NCI-H2029 treated with DMSO at 0.1 percent for 48 hours (cell line): ENCODE data around the gene AP2M1.
"Not testable (repeated sequence)": the region's sequence is repeated elsewhere in the genome, so short reads cannot be mapped to it uniquely, and the experiment has no call there.

Experiments used
- DNase-seq: peaks from one replicate; lab custom pipeline; 2025; lab: John Stamatoyannopoulos, UW

Gene AP2M1

DNA sequence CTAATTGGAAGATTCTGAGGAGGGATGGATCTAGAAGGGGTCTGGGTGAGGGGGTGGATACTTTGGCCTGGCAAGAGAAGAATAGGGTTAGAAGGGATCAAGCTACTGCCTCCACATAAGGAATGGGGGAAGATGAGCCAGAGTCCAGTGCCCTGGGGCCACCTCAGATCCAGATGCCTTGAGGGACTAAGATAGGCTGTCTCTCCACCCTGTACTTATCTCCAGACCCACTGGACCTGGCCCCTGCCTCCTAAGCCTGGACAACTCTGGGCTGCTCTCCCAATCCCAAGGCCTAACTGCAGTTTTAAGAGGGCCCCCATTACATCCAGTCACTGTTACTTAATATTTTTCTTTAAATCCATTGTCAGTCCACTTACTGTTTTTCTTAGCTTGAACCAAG is 17.4 kb upstream of the AP2M1 start:
- DNase-seq = no peak

DNA sequence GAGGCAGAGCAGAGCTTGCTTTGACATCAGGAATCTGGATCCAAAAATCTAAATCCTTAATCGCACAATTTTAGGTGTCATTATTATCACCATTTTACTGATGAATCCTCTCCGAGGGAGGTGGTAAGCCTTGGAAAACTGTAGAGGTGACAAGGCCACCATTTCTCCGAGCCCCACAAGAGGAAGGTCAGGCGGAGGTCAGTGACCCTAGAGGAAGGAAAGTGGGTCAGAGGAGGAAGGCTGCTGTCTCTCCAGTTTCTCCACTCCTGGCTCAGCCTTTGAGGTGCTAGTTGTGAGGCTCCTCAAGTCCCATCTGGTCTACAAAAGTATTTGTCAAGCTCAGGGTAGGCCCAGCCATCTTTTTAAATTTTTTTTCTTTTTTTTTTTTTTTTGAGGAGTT is 16.3 kb upstream of the AP2M1 start:
- no peak for DNase-seq

DNA sequence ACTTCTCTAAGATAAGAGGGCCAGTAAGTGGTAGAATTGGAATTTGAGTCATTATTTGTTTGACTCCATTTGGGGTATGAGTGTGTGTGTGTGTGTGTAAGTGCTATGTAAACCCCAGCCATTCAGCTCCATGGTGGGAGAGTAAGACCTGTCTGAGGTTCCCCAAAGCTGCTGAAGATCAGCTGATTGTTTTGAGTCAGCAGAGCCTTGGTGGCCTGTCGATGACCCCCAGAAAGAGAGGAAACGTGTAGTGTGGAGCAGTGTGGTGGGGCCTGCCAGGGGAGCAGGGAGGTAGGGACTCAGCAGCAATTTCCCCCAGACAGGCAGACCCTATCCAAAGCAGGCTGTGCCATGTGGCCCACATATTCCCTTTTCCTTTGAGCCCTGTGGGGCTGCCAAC is 14.2 kb upstream of the AP2M1 start:
- DNase-seq = no peak

DNA sequence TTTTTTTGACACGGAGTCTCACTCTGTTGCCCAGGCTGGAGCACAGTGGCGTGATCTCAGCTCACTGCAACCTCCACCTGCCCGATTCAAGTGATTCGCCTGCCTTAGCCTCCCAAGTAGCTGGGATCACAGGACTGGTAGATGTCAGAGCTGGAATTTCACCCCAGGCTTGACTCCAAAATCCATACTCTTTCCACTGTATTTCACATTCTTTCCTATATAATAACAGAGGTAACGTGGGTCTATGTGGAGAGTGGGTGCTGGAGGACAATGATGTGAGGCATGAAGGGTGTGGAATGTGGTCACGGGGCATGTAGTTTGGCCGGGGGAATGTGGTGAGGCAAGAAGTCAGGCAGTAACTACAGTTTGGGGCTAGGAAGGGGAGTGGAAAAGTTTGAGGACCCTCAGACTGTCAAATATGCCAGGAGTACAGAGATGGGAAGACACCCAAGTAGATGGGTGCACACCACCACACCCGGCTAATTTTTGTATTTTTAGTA is 12.0 kb upstream of the AP2M1 start:
- DNase-seq = not testable (repeated sequence)

DNA sequence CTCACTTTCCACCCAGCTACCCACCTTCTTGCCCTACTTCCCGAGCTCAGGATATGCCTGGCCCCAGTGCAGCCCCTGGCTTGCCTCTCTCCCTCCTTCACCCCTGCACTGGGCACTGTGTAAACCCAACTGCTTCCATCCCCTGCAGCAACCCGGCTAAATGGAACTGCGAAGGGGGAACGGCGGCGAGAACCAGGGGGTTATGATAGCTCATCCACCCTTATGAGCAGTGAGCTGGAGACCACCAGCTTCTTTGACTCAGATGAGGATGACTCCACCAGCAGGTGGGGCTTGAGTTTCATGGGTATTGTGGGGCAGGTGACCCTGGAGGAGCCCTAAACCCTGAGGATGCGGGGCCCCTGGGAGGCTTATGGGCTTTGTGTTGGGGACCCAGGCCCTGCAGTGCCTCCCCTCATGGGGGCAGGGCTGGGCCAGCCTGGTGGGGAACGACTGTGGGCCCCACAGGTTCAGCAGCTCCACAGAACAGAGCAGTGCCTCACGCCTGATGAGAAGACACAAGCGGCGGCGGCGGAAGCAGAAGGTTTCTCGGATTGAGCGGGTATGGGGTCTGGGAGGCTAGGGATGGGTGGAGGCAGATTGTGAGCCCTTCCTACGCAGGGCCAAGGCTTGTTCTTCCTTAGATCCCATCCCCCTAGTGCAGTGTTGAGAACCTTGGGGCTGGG is 9.9 kb upstream of the AP2M1 start:
- DNase-seq = no peak

DNA sequence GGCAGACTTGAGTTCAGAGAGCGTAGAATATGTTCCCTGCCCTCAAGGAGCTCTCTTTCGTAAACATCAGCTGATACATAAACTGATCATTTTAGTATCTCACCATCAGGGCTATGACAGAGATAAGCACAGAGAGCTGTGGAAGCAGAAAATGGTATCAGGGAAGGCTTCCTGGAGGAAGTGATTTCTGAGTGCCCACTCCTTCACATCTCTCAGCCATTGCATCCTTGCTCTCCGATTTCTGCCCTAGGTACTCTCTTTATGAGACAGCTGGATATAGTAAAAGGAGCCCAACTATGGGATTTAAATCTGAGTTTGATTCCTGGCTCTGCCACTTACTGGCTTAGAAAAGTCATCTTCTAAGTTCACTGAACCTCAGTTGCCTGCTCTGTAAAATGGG is 9.1 kb upstream of the AP2M1 start:
- no peak for DNase-seq

DNA sequence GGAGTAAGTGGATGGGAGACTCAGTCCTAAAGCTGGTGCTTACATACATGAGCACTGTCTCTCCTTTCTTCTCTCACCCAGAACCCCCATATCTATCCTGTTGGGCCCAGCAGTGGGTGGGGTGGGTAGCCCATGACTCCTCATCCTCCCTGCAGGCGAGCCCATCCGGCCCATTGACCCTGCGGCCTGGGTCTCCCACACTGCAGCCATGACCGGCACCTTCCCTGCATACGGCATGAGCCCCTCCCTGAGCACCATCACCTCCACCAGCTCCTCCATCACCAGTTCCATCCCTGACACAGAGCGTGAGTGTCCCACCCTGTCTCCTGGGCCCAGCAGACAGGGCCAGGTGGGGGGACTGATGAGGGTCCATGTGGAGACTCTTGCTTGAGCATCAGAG is 8.0 kb upstream of the AP2M1 start:
- DNase-seq = no peak

DNA sequence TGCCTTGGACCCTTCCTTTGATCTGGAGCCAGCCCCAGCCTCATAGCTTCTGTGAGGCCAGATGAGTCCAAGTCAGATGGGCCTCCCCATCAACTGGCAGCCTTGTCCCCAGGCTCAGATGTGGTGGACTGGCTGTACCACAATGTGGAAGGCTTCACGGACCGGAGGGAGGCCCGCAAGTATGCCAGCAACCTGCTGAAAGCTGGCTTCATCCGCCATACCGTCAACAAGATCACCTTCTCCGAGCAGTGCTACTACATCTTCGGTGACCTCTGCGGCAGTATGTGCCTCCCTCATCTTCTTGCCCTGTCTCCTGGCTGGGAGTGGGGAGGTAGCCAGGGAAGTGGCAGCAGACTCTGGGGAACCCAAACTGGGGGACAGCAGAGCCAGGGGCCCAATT is 6.9 kb upstream of the AP2M1 start:
- no peak for DNase-seq

DNA sequence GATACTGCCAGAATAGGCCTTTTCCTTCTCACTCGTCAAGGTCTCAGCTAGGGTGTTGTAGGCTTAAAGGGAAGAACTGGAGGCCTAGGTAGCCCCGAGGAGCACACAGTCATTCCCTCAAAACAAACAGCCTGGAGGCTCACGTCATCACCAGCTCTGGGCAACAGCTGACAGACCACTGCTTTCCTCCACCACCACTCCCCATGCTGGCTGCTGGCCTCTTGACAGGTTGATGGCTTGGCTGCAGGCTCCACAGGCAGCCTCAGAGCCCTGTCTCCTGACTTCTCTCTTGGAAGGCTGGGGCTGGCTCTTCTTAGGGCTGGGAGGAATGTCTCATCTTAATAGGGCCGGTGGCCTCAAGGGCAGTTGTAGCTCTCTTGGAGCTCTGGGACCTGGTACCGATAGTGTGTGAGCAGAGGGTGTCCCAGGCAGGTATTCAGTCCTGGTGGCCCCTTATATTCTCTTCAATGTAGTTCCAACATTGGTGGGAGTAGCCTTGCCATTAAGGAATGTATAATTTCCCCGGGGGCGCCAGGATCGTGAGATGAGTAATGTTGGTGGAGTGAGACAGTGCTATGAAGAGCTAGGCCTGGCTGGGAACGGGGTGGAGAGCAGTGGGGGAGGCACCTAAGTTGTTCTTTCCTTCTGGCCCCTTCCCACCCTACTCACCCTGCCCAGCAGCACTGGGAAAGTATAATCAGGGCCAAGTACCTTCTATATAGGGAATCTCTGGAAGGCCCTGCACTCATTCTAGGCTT is 6.1 kb upstream of the AP2M1 start:
- DNase-seq = no peak

DNA sequence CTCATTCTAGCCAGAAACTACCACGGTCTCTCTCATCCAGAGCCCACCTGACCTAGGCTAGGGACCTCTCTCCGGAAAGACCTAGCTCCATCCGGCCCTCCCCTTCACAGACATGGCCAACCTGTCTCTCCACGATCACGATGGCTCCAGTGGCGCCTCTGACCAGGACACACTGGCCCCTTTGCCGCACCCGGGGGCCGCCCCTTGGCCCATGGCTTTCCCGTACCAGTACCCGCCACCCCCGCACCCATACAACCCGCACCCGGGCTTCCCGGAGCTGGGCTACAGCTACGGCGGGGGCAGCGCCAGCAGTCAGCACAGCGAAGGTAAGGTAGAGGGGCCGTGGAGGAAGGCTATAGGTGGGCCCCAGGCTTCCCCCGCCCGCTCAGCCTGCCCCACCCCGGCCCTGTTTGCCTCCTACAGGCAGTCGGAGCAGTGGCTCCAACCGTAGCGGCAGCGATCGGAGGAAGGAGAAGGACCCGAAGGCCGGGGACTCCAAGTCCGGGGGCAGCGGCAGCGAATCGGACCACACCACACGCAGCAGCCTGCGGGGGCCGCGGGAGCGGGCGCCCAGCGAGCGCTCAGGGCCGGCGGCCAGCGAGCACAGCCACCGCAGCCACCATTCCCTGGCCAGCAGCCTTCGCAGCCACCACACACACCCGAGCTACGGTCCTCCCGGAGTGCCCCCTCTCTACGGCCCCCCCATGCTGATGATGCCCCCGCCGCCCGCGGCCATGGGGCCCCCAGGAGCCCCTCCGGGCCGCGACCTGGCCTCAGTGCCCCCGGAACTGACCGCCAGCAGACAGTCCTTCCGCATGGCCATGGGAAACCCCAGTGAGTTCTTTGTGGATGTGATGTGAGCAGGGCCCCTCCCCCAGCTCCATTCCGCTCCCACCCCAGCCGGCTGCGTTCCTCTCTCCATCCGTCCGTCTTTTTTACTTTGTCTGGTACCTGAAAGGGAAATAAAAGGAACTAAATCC is 4.5 kb upstream of the AP2M1 start:
- DNase-seq = no peak

DNA sequence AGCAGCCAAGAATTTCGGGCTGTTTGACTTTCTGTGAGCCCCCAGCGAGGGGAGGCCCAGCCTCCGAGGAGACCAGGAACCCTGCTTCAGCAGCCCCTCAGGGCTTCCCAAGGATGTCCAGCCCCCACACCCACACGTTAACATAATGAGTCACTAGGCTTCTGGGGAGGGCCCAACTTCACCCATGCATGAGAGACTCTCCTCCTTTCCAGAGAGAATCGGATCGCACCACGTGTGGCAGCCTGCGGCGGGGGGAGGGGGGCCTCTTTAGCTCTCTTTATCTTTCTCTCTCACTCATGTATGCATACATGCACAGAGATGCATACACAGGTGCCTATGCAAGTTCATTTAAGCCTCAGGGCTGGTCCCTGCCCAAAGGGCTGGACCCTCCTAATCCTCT is 3.1 kb upstream of the AP2M1 start:
- DNase-seq = no peak

DNA sequence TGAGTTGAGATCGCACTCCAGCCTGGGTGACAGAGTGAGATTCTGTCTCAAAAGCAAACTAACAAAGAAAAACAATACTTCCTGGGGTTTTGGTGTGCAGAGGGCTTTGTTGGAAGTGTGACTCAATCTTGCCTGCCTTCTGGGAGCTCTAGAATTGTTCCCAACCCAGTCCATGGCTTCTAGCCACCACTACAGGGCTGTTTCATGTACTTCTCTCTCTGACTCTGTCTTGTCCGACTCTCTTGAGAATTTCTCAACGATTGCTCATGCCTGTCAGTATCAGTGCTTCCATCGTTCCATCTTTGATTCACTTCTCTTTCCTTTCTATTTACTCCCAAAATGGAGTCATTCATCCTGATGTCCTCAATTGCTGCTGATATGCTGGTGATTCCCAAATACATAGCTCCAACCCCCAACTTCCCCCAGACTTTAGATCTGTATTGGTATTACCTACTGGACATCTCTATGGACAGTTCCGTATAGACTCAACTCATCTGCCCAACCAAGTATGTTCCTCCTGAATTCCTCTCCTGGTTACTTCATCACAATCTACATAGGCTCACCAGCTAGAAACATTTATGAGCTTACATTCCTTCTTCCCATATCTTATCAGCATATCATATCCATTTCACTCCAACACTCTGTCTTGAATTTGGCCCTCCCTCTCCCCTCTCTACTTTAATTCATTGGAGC is 1.8 kb upstream of the AP2M1 start:
- no peak for DNase-seq

DNA sequence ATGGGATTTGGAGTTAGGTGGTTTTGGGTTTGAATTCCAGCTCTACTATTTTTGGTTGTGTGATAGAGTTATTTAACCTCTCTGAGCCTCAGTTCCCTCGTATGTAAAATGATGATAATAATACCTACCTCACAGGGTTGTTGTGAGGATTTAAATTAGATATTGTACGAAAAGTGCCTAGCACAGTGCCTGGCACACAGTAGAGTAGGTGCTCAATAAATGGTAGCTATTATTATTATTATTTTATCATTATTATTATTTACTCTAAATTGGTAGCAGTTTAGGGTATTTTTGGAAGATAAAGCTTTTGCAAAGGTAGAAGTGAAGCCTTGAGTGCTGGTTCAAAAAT is 1.3 kb upstream of the AP2M1 start:
- DNase-seq = no peak

DNA sequence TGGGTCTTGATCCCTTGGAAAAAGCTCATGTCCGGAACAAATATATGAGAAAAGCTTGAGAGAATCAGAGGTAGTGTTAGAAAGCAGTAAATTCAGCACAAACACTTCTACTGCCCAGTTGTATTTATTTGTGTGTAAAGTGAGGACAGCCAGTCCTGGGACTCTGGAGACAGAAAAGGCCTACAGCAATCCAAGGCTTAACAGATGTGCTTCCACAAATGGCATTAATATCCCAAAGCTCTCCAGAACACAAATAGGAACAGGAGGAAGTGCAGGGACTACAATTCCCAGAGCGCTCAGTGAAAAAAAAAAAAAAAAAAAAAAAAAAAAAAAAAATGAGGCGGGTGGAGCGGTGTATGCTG is 390 bp upstream of the AP2M1 start:
- DNase-seq = no peak

DNA sequence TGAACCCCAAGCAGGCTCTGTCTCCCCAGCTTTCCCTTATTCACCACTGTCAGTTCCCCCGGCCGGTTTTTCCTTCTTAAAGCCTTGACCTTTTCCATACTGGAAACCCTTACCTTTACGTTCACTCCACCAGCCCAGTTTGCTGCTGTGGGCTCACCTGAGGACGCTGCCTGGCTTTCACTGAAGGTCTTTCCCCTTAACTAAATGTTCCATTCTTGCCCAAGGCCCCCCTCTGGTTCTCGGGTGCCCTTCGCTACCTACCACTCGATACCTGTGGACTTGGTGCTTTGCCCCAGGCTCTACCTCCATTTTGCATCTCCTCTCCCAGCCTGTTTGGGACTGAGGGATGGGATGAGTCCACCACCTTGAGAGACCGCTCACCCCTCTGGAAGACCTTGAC is 851 bp downstream of the AP2M1 start:
- DNase-seq = no peak

DNA sequence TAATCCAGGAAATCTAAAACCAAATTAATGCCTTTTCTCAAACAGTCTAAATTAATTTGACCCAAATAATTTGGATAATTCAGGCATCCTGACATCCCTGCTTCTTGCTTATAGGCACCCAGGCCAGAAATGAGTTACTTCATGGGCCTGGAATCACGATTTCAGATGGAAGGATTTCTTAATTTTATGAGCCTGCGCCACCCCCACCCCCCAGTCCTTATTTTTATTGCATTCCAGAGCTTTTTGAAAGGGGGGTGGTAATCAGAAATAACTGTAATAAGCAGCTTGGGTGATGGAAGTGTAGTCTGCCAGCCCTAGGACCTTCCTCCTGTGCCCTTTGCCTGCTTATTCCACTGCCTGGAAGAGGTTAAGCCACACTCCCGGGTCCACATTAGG is 1.3 kb downstream of the AP2M1 start:
- no peak for DNase-seq

DNA sequence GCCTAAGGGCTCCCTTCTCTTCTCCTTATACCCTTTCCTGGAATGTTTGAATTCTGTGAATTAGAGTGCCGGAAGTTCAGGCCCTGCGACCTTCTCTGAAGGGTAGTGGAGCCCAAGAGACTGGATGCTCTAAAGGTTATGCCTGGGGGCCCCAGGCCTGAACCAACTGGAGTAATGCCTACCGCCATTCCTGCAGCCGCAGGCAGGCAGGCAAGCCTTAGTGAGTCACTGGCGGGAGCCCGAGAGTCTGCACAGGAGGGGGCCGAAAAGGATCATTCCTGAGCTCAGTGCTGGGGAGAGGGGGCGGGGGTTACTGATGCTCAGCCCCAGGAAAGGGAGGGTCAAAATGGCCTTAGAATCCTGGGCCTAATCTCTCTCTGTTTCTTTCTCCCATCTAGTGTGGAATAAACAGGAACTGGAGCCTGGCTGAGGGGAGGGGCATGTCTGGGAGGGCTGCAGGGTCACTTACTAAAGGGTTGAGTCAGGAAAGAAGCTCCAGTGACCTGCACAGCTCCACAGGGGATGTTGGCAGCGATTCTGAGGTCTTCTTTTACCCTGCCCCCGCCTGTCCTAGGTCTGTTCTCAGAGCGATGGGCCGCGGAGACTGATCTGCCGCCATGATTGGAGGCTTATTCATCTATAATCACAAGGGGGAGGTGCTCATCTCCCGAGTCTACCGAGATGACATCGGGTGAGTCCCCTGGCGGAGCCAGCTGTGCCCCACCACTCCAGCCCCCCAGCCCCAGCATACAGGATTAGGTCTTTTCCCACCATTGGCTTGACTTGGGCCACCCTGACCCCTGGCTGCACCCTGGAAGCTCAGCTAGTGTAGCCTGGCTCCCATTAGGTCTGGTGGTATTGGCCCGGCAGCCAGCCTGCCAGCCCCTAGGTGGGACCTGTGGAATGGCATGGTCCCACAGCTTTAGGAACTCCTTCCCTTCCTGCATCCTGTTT is 2.0 kb downstream of the AP2M1 start:
- no peak for DNase-seq

DNA sequence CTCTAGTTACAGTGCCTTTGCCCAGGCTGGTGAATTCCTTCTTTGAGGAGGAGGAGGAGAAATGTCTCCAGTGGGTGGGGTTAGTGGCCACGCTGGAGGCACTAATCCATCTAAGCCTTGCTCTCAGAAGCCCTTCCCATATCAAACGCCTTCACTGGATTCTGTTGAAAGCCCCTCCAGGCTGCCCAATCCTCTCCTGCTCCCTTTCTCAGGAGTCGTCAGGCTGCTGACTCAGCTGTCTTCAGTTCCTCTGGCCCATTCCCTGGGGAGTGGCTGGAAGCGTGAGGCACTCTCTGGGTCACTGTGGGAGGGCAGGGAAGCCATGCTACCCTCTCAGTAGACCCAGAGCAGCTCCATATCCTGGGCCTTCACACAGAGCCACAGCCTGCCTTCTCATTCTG is 2.7 kb downstream of the AP2M1 start:
- DNase-seq = no peak

DNA sequence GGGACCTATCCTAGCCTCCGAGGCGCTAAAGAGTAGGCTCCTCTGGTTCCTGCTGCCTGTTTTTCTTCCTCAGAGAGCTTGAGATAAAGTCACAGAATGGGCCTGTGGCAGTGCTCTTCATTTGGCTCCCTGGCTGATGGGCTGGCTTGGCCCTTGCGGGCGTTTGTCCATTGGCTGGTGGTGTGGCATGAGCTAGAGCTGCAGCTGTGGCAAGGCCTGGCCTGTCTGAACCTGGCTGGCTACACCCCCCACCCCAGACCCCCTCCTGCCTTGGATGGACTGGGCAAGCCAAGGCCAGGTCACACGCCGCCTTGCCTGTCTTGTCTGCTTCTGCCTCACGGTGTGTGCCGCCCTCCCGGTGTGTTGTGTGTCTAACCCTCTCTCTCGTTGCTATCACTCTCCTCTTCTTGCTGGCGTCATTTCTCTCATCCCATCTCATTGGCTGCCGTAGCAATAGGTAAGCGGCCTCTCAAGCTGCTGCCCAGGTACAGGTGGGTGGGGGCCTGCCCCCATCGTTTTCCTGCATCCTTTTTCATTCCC is 3.2 kb downstream of the AP2M1 start:
- DNase-seq = no peak

DNA sequence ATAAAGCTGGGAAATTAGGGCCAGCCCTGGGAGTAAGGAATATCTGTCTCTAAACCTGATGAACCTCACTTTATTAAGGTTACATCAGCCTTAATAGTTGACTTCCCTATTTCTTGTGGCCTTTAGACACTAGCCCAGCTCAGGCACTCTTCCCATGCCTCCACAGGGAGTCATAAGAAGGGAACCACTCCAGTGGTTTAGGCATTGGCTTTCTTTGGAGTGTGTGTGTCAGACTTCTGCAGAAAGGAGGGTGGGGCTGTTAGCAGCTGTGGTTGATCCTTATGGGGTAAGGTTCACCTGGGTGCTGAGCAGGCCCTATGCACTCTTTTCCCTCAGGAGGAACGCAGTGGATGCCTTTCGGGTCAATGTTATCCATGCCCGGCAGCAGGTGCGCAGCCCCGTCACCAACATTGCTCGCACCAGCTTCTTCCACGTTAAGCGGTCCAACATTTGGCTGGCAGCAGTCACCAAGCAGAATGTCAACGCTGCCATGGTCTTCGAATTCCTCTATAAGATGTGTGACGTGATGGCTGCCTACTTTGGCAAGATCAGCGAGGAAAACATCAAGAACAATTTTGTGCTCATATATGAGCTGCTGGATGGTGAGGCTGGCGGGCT is 4.0 kb downstream of the AP2M1 start:
- DNase-seq = no peak
